Activated T-cell treated with anti-CD3 and anti-CD28 coated beads, Interleukin-2, amount 50 U/mL, for 4 hours (primary cell): ENCODE data around the gene RPL37. TPM values are rescaled to one million over a fixed set of nuclear protein-coding genes. Genes with fewer than 3 reads are reported as not detected.
"Not testable (repeated sequence)": the region's sequence is repeated elsewhere in the genome, so short reads cannot be mapped to it uniquely, and the experiment has no call there.

ENCODE experiments used
- ATAC-seq, 2 donors: fragments of 200-7000 bp; cut with Tn5 transposase; one replicate each; pipeline ENCODE4 v1.10.0; 2021
- DNase-seq: peaks from one replicate; pipeline ENCODE4 v3.0.0-alpha.2; 2020
- H3K27me3 Mint-ChIP-seq: one replicate; pipeline ENCODE4 v1.8.0; 2021; ENCODE audit warnings: low read depth, mixed read lengths
- H3K36me3 Mint-ChIP-seq: one replicate; pipeline ENCODE4 v1.8.0; 2022; ENCODE audit warnings: mixed read lengths; ENCODE audit not compliant: insufficient read depth
- H3K4me1 Mint-ChIP-seq: one replicate; pipeline ENCODE4 v1.8.0; 2021; ENCODE audit warnings: low read depth, mixed read lengths
- H3K4me3 Mint-ChIP-seq: one replicate; pipeline ENCODE4 v1.8.0; 2021; ENCODE audit warnings: mild to moderate bottlenecking, moderate library complexity, mixed read lengths
- H3K9me3 Mint-ChIP-seq: one replicate; pipeline ENCODE4 v1.8.0; 2021; ENCODE audit warnings: mixed read lengths
- total RNA-seq, 3 donors: library from RNA; stranded (reverse); gene quantifications; one replicate each; pipeline ENCODE4 v1.2.1, GENCODE V29; 2021

RPL37 gene
- total RNA-seq, 3 donors from 2014 or later = 1,753 to 1,834 (median 1,793) TPM

DNA sequence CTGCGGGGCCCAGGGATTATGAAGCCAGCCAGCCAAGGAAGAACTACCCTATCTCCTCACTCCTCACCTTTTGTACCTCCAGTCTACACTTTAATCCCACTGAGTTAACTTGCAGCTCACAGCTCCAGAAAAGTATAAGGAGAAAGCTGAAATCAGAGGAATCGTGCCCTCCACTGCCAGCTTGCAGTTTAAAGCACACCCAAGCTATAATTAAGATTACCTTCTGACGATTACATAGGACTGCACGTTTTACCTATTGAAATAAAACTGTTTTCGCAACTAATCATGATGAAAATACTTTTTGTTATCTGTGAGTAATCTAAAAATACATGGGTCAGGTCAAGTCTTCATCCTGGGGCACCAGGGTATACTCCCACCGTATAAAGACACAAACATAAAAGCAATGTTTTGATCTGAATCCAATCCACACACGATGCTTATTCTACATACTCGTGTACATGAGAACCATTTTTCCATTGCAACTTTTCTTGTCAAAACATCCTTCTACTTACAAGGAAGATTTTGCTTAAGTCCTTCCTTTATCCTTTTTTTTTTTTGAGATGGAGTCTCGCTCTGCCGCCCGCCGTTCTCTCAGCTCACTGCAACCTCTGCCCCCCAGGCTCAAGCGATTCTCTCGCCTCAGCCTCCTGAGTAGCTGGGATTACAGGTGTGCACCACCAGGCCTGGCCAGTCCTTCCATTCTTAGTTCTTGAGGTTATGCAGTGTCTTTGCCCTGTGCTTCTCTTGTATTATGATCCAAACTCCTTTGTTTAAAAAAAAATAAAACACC lies 7.6 kb downstream of the RPL37 start:
- no peak for ATAC-seq
- Mint-ChIP-seq H3K4me3 (peak overlapping the region; percentile 19), H3K27me3 (no peaks in the 10 kb centered on the region), H3K36me3 (peaks cover 53% of the 10 kb centered on the region), H3K9me3 (no peaks in the 10 kb centered on the region), H3K4me1 (peaks cover 37% of the 10 kb centered on the region)
- DNase-seq = no peak

DNA sequence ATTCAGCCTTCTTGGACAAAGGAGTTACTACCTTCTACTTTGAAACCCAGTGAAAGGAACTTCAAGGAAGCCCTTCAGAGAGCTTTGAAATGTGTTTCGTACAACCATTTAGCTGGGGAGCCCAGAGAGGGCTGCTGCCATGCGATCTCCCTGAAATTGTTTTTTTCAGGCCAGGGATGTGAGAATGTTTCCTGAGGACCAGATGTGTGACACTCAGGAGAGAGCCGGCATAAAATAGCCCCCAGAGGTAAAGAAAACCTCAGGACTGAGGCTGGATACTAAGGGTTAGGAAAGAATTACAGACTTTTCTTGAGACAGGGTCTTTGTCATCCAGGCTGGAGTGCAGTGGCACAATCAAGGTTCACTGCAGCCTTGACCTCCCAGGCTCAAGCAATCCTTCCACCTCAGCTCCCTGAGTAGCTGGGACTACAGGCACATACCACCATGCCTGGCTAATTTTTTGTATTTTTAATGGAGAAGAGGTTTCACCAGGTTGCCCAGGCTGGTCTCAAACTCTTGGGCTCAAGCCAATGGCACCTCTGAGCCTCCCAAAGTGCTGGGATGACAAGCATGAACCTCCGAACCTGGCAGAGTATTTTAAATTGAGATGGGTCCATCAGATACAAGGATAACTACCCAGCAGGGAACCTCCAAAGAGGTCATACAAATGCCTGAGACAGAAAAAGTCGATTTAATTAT lies 8.4 kb downstream of the RPL37 start:
- H3K9me3 Mint-ChIP-seq = no peaks in the 10 kb centered on the region
- no peak for ATAC-seq
- H3K27me3 Mint-ChIP-seq = no peaks in the 10 kb centered on the region
- H3K4me1 Mint-ChIP-seq = peaks cover 30% of the 10 kb centered on the region
- H3K36me3 Mint-ChIP-seq = peaks cover 46% of the 10 kb centered on the region
- no peak overlapping the region for H3K4me3 Mint-ChIP-seq
- no peak for DNase-seq

DNA sequence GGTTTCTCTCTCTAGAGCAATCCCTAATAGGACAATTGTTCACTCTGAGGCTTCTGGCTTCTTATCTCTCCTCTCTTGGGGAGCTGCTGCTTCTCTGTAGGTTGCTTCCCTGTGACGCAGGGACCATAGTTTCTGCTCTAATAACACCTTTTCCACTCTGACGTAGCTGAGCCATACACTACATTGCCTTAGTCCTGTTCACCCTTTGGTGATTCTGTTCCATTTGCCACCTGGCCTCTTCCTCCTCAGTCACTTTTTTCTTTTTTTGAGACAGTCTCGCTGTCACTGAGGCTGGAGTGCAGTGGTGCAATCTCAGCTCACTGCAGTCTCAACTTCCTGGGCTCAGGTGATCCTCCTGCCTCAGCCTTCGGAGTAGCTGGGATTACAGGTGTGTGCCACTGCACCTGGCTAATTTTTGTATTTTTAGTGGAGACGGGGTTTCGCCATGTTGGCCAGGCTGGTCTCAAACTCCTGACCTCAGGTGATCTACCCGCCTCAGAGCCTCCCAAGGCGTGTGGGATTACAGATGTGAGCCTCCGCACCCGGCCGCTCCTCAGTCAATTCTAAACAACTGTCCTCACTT lies 9.5 kb downstream of the RPL37 start:
- peak; percentile 3 to 29 for ATAC-seq
- not testable (repeated sequence) for DNase-seq, H3K4me3 Mint-ChIP-seq, H3K27me3 Mint-ChIP-seq, H3K9me3 Mint-ChIP-seq
- Mint-ChIP-seq H3K36me3 (peaks cover 36% of the 10 kb centered on the region), H3K4me1 (peaks cover 25% of the 10 kb centered on the region)

DNA sequence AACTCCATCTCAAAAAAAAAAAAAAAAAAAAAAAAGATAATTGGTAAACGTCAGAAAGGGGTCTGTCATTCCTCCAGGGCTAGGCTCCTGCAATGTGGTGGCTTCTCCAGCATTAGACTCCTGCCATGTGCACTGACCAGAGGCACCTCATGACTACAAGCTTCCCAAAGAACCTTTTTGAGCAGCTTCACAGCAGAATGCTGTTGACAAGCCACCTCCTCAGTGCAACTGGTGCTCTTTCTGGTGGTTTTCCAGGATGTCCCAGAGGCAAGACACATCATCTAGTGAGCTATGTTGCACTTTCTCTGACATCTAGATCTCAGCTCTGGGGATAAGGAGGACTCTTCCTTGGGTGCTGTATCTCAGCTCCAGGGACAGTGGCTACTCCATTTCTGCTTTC lies 11.6 kb downstream of the RPL37 start:
- ATAC-seq (no peak), DNase-seq (no peak)
- Mint-ChIP-seq H3K27me3 (no peaks in the 10 kb centered on the region), H3K4me3 (no peak overlapping the region), H3K9me3 (no peaks in the 10 kb centered on the region), H3K4me1 (peaks cover 12% of the 10 kb centered on the region), H3K36me3 (peaks cover 18% of the 10 kb centered on the region)

DNA sequence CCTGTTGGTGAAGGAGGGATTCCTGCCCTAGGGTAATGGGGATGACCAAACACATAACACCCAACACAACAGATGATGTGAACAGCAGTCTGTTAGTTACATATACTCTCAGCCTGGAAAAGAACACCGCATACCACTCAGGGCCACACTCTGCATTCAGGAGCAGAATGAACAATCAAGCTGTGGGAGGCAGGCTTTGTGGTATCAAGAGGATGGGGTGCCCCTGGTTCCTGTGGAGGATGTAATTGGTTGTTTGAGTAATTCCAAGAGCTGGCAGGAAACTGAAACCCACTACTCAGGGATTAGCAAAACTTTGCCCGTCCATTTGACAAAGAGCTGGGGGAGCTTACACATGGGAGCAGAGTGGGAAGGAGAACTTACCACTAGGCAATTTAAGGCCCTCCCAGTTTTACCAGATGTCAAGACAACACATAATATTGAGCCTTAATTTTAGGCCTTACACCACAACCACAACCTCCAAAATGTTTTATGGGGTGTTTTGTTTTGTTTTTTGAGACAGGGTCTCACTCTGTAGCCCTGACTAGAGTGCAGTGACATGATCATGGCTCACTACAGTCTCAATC lies 21.2 kb downstream of the RPL37 start:
- ATAC-seq (peak; percentile 87), DNase-seq (no peak)
- no peaks in the 10 kb centered on the region for H3K27me3 Mint-ChIP-seq
- no peaks in the 10 kb centered on the region for H3K36me3 Mint-ChIP-seq
- H3K4me1 Mint-ChIP-seq = peaks cover 5% of the 10 kb centered on the region
- H3K9me3 Mint-ChIP-seq = no peaks in the 10 kb centered on the region
- H3K4me3 Mint-ChIP-seq = no peak overlapping the region

DNA sequence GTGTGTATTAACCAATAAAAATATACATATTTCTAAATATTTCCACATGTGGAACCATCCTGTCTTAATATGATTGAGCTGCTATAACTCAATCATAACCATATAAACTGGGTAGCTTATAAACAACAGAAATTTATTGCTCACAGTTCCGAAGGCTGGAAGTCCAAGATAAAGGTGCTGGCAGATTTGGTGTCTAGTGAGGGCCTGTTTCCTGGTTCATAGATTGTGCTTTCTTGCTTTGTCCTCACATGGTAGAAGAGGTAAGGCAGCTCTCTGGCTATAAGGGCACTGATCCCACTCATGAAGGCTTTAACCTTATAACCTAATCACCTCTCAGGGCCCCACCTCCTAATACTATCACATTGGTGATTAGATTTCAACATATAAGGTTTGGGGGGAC lies 22.9 kb downstream of the RPL37 start:
- no peaks in the 10 kb centered on the region for H3K36me3 Mint-ChIP-seq
- peaks cover 7% of the 10 kb centered on the region for H3K4me1 Mint-ChIP-seq
- ATAC-seq (no peak), DNase-seq (no peak)
- H3K9me3 Mint-ChIP-seq = no peaks in the 10 kb centered on the region
- no peaks in the 10 kb centered on the region for H3K27me3 Mint-ChIP-seq
- no peak overlapping the region for H3K4me3 Mint-ChIP-seq

DNA sequence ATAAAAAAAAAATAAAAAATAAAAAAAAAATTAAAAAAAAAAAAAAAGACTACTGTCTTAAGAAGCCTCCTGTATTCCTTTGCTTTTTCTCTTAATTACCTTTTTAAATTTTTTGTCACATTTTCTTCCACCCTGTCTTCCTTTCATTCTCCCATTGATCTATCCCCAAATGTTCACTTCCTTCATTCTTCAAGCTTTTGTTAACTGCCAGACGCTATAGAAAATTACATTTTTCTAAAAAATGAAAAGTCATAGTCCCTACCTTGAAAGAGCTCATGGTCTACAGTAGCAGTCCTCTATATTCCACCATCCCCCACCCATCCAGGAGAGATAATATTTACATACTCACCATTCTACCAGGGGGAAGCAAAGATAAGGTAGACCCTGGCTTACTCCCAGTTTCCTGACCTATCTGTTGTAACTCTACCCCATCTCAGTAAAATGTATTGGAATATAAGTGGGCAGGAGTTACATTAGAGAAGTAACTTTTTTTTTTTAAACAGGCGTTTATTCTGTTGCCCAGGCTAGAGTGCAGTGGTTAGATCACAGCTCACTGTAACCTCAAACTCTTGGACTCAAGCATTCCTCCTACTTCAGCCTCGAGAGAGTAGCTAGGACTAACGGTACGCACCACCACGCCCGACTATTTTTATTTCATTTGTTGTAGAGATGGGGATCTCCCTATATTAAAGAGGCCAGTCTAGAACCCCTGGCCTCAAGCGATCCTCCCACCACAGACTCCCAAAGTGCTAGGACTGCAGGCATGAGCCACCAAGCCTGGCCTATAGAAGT lies 33.1 kb downstream of the RPL37 start:
- H3K9me3 Mint-ChIP-seq = no peaks in the 10 kb centered on the region
- ATAC-seq (no peak), DNase-seq (no peak)
- peaks cover 7% of the 10 kb centered on the region for H3K4me1 Mint-ChIP-seq
- H3K27me3 Mint-ChIP-seq = no peaks in the 10 kb centered on the region
- H3K4me3 Mint-ChIP-seq = no peak overlapping the region
- no peaks in the 10 kb centered on the region for H3K36me3 Mint-ChIP-seq

DNA sequence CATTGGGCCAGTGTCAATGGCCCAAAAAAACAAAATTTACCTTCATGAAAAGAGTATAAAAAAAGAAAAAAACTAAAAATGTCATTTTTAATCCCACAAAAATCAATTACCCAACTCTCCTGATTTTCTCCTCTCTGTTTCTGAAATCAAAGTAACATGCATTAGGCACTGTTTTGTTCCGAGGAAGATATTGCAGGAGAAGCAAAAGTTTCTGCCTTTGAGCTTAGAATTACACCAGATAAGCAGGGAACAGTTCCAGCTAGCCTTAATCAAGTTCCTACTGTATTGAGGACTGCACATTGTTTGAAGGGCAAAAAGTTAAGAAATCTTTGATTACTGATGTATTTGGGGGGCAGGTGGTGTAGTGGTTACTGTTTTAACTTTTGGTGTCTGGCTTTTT lies 35.8 kb downstream of the RPL37 start:
- Mint-ChIP-seq H3K4me1 (peaks cover 32% of the 10 kb centered on the region), H3K9me3 (no peaks in the 10 kb centered on the region), H3K4me3 (peak overlapping the region; percentile 86), H3K27me3 (no peaks in the 10 kb centered on the region), H3K36me3 (peaks cover 10% of the 10 kb centered on the region)
- ATAC-seq (no peak), DNase-seq (no peak)

DNA sequence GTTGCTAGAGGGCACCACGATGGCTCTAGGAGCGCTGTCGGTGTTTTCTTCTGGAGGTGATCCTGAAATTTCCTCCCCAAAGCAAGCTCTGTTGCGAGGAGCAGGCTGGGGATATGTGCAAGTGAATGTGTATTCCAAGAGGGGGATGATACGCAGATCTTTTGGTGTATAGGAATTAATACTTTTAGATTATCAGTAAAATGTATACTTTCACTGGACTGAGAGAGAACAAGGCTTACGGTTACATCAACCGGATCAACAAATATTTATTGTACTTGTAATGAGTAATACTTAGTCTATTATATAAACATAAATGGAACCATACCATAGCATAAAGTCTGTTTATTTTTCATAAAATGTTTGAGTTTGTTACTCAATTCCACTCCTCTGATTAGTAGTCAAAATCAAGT lies 36.2 kb downstream of the RPL37 start:
- ATAC-seq = no peak
- H3K4me3 Mint-ChIP-seq = peak overlapping the region; percentile 86
- H3K36me3 Mint-ChIP-seq = peaks cover 13% of the 10 kb centered on the region
- H3K9me3 Mint-ChIP-seq = no peaks in the 10 kb centered on the region
- peaks cover 37% of the 10 kb centered on the region for H3K4me1 Mint-ChIP-seq
- DNase-seq = no peak
- H3K27me3 Mint-ChIP-seq = no peaks in the 10 kb centered on the region

DNA sequence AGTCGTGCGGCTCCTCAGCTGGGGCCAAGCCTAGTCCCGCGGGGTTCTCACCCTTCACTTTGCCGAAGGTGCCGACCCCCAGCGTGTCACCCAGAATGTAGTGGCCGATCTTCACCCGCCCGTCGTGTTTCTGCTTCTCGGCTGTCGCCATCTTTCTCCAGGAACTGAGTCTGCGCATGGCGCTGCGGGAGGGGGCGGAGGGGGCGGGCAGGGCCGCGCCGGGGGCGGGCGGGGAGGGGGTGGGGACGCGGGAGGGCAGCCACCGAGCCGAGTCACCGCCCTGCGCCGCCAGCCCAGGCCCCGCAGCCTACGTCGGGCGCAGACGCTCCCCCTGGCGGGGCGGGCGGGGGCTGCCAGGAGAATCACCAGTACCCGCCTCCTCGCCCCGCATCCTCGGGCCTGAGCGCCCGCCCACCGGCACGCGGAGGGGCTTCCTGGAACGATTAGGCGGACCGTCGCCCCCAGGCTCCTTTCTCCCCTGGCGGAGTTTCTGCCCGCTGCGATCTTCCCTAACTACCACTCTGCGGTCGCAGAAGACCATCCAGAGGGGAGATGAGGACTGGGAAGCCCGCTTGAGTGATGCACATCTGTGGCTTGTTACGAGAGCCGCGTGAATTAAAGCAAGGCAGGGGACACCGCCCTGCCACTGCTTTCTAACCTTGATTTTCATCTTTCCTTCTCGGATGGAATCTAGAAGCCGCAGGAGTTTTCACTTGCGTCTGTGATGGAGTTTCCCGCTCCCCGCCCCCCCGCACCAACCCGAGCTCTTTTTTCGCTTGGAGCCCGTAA lies 36.8 kb downstream of the RPL37 start, which contains the start of gene PRKAA1:
Gene PRKAA1, minus strand, starts transcription at position 363 of the 789 bp plus-strand sequence. Its CDS starts 185 bp downstream, at position 178.
- no peaks in the 10 kb centered on the region for H3K9me3 Mint-ChIP-seq
- DNase-seq = peak; percentile 87
- peak; percentile 92 to 94 for ATAC-seq
- peak within 1 kb of the TSS; percentile 88 for H3K4me3 Mint-ChIP-seq
- peaks cover 43% of the 10 kb centered on the region for H3K4me1 Mint-ChIP-seq
- H3K36me3 Mint-ChIP-seq = peaks cover 13% of the 10 kb centered on the region
- H3K27me3 Mint-ChIP-seq = no peaks in the 10 kb centered on the region

DNA sequence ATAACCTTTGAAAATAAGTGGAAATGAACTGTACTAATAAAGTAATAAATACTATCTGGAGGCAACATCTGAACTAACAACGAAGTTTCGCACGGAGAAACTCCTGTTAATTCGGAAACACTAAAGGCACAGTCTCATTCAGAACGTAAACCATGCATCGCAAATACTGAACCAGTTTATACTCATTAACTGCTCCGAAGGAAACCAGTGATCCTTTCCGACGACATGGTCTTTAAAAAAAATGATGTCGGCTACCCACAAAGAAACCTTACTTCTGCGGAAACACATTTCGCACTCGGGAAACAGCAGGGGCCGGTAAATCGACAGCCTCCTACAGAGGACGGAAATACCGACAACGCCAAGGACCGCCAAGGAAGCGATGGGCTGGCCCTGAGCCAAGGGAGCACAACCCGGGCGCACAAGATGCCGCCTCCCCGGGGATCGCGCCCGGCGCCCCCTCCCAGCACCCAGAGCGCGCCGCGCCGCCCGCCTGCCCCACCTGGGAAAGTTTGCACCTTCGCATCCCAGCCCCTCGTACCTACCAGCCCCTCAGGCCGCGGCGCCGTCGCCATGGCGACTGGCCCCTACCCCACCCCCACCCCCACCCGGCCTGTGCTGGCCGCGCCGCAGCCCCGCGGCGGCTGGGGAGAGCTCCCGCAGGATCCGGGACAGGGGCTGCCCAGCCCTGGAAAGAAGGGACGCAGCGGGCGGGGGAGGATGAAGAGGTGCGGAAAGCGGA lies 37.6 kb downstream of the RPL37 start:
- H3K36me3 Mint-ChIP-seq = peaks cover 13% of the 10 kb centered on the region
- peak; percentile 45 to 49 for ATAC-seq
- peaks cover 45% of the 10 kb centered on the region for H3K4me1 Mint-ChIP-seq
- H3K9me3 Mint-ChIP-seq = no peaks in the 10 kb centered on the region
- H3K27me3 Mint-ChIP-seq = no peaks in the 10 kb centered on the region
- DNase-seq = peak; percentile 70
- peak overlapping the region; percentile 88 for H3K4me3 Mint-ChIP-seq

DNA sequence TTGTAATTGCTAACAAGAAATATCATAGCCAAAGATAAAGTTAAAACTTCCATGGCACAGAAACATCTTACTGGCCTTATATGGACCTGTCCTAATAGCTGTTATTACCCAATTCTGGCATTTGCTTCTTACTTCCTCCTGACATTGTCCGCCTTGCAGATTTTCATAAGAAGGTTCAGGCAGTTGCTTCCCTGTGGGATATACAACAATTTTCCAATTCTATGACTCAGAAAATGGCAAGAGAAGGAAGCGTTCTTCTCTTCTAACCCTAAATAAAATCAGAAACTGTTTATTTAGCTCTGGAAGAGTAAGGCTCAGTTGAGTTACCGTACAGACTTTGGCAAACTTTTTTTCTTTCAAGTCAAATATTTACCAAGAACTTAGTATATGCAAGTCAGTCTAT lies 38.5 kb downstream of the RPL37 start:
- Mint-ChIP-seq H3K27me3 (no peaks in the 10 kb centered on the region), H3K36me3 (peaks cover 13% of the 10 kb centered on the region), H3K4me3 (peak overlapping the region; percentile 88), H3K4me1 (peaks cover 51% of the 10 kb centered on the region), H3K9me3 (no peaks in the 10 kb centered on the region)
- no peak for DNase-seq
- no peak for ATAC-seq

DNA sequence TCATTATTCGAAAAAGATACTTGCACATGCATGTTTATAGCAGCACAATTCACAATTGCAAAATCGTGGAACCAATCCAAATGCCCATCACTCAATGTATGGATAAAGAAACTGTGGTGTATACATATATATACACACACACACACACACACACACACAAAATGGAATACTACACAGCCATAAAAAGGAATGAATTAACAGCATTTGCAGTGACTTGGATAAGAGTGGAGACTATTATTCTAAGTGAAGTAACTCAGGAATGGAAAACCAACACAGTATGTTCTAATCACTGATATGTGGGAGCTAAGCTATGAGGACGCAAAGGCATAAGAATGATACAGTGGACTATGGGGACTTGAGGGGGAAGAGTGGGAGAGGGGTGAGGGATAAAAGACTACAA lies 40.1 kb downstream of the RPL37 start:
- H3K27me3 Mint-ChIP-seq, DNase-seq, H3K4me3 Mint-ChIP-seq, H3K9me3 Mint-ChIP-seq, ATAC-seq: not testable (repeated sequence)
- Mint-ChIP-seq H3K4me1 (peaks cover 62% of the 10 kb centered on the region), H3K36me3 (peaks cover 16% of the 10 kb centered on the region)
